MCF 10A (cell line): ENCODE results near the gene NUBP2. TPM values are rescaled to one million over a fixed set of nuclear protein-coding genes. Genes with fewer than 3 reads are reported as not detected.

Experiments
- BruUV-seq: library from RNA; stranded (reverse); fragments of 400-500 nt; replicated peaks from 2 replicates; lab custom pipeline; 2021; lab: Mats Ljungman, UMichigan
- CTCF ChIA-PET: fragments of 300-600 bp; sonication (Branson Sonifier 250); formaldehyde crosslinking; extraction: SDS; loops from one replicate; lab custom pipeline; 2021; ENCODE audit warnings: antibody characterized with exemption, inconsistent platforms; lab: Yijun Ruan, JAX
- POLR2A ChIA-PET: fragments of 300-600, 350-650 bp; sonication (Branson Sonifier 250); formaldehyde crosslinking; extraction: SDS; loops from one replicate; lab custom pipeline; 2020; ENCODE audit warnings: antibody characterized with exemption, inconsistent platforms; lab: Yijun Ruan, JAX
- DNase-seq: peaks from one replicate; pipeline ENCODE4 v3.0.0-alpha.2; 2018; ENCODE audit not compliant: unreplicated experiment
- H3K27ac Mint-ChIP-seq: one replicate; pipeline ENCODE4 v1.8.0; 2022; ENCODE audit warnings: mild to moderate bottlenecking, low read depth, mixed read lengths; ENCODE audit not compliant: unreplicated experiment
- H3K27me3 Mint-ChIP-seq: one replicate; pipeline ENCODE4 v1.8.0; 2022; ENCODE audit warnings: mixed read lengths; ENCODE audit not compliant: insufficient read depth, unreplicated experiment
- H3K36me3 Mint-ChIP-seq: one replicate; pipeline ENCODE4 v1.8.0; 2022; ENCODE audit warnings: mild to moderate bottlenecking, moderate library complexity, mixed read lengths; ENCODE audit not compliant: insufficient read depth, unreplicated experiment
- H3K4me1 Mint-ChIP-seq: one replicate; pipeline ENCODE4 v1.8.0; 2022; ENCODE audit warnings: mixed read lengths; ENCODE audit not compliant: insufficient read depth, unreplicated experiment
- H3K4me3 Mint-ChIP-seq: one replicate; pipeline ENCODE4 v1.8.0; 2022; ENCODE audit warnings: mild to moderate bottlenecking, moderate library complexity, mixed read lengths; ENCODE audit not compliant: unreplicated experiment
- H3K9me3 Mint-ChIP-seq: one replicate; pipeline ENCODE4 v1.8.0; 2022; ENCODE audit warnings: mixed read lengths; ENCODE audit not compliant: unreplicated experiment
- intact Hi-C: fragments of 100-400 bp; cut with micrococcal nuclease; formaldehyde crosslinking; loops from 2 replicates; pipeline ENCODE4 v1.14.1; 2022
- total RNA-seq: library from RNA; stranded (reverse); gene quantifications from 2 replicates; pipeline ENCODE4 v1.2.3, GENCODE V29; 2022
- TF ChIP-seq, protein P1 (sequence below): fragments of 200-600 bp; IDR thresholded peaks from one replicate; pipeline ENCODE4 v1.8.0; 2022; ENCODE audit warnings: antibody characterized with exemption, mild to moderate bottlenecking; ENCODE audit not compliant: unreplicated experiment

Gene NUBP2
- total RNA-seq, 1 experiment from 2014 or later, result 71.3 TPM

DNA sequence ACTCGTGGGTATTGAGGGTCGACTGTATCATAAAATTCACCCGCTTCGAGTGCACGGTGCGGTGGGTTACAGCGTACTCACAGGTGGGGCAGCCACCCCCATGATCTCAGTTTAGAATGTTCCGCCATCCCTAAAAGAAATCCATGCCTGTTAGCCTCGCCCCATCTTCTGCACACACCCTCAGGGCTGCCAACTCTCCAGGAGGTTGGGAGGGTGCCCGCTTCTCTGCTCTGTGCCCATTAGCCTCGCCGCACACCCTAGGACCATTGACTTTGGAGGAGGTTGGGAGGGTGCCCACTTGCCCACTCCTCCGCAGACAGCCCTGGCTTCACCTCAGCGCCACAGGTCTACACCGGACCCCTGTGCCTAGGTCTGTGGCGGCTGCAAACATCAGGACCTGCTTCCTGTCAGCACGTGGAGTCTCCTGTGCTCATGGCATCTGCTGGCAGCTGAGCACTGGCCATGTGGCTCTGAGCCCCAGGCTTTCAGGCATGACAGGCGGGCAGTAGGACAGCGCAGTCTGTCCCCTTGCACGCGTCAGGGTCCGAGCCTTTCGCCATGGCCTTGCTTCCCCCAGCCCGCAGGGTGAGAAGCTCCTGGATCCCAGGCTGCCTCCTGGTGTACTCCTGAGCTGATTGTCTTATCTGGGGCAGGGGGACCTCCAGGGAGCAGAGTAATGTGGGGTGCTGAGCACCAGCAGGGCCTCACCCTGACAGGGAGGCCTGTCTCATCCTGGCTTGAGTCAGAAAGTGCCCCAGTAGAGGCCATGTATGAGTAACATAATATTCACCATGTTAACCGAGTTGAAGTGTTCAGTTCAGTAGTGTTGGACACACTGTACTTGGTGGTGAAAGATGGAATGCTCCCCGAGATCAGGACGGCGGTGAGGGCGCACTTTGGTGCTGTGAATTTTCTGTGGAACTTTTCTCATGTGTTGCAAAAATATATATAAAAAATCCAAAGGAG, 33.3 kb upstream of the NUBP2 start:
- no peaks in the 10 kb centered on the region for H3K9me3 Mint-ChIP-seq
- BruUV-seq, result no TSS peak
- peaks cover 29% of the 10 kb centered on the region for H3K4me1 Mint-ChIP-seq
- no peaks in the 10 kb centered on the region for H3K27me3 Mint-ChIP-seq
- H3K27ac Mint-ChIP-seq, result no peak overlapping the region
- H3K4me3 Mint-ChIP-seq, result no peak overlapping the region
- ChIA-PET POLR2A (interaction anchor here (0.6 to 2.0 kb wide), 4 partner anchors 20 to 43 kb away, joined by 4 to 5 read pairs (median 5); partner anchors contain the start of genes EME2, MAPK8IP3, MRPS34 and NME3), CTCF (interaction anchor here (0.5 to 0.6 kb wide), 3 partner anchors 16 to 965 kb away, joined by 3 to 4 read pairs (median 3); no protein-coding TSS in a partner anchor)
- no peak for DNase-seq
- intact Hi-C loops, result no loop called here
- peaks cover 55% of the 10 kb centered on the region for H3K36me3 Mint-ChIP-seq
- TF ChIP-seq, protein P1, sequence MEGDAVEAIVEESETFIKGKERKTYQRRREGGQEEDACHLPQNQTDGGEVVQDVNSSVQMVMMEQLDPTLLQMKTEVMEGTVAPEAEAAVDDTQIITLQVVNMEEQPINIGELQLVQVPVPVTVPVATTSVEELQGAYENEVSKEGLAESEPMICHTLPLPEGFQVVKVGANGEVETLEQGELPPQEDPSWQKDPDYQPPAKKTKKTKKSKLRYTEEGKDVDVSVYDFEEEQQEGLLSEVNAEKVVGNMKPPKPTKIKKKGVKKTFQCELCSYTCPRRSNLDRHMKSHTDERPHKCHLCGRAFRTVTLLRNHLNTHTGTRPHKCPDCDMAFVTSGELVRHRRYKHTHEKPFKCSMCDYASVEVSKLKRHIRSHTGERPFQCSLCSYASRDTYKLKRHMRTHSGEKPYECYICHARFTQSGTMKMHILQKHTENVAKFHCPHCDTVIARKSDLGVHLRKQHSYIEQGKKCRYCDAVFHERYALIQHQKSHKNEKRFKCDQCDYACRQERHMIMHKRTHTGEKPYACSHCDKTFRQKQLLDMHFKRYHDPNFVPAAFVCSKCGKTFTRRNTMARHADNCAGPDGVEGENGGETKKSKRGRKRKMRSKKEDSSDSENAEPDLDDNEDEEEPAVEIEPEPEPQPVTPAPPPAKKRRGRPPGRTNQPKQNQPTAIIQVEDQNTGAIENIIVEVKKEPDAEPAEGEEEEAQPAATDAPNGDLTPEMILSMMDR, result no peak

DNA sequence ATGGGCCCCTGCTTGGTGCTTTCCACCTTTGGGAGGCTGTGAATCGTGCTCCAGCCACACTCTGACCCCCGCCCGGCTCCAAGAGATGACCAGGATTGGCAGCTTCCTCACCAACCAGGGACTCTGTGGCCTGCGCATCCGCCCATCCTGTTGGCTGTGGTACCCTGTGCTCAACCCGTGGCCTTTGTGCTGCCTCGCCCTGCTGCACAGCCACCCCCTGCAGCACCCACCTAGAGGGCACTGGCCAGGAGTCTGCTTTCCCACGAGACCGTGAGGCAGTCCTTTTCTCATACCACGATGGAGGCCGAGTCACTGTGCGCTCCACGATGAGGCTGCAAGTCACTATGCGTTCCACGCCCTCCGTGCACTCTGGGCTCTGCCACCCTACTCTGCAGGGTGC, 30.8 kb upstream of the NUBP2 start:
- H3K4me3 Mint-ChIP-seq, result no peak overlapping the region
- no peak for DNase-seq
- H3K4me1 Mint-ChIP-seq, result peaks cover 19% of the 10 kb centered on the region
- peaks cover 57% of the 10 kb centered on the region for H3K36me3 Mint-ChIP-seq
- CTCF ChIA-PET, result no interaction called here
- H3K9me3 Mint-ChIP-seq, result no peaks in the 10 kb centered on the region
- TF ChIP-seq, protein P1, result no peak
- H3K27me3 Mint-ChIP-seq, result no peaks in the 10 kb centered on the region
- H3K27ac Mint-ChIP-seq, result no peak overlapping the region
- BruUV-seq, result no TSS peak
- POLR2A ChIA-PET, result interaction anchor here (1.0 to 1.1 kb wide), 2 partner anchors 48 to 61 kb away, joined by 3 read pairs; no protein-coding TSS in a partner anchor
- intact Hi-C loops, result no loop called here

DNA sequence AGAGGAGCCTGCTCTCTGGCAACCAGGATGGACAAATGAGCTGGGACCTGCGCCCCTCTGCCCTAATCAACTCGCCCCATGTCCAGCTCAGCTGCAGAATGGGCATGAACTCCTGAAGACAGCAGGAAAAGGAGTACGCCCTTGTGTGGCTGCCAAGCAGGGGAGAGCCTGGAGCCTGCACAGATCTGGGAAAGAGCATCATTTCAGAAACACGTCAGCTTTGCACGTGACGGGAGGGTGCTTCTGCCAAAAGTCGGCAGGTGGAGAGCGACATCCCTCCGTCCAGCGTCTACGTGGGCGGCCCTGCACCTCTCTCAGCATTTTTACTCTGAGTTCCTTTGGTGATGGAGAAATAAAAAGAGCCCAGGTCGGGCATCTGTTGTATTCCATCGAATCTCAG, 29.9 kb upstream of the NUBP2 start:
- intact Hi-C loops, result no loop called here
- H3K4me3 Mint-ChIP-seq, result no peak overlapping the region
- H3K36me3 Mint-ChIP-seq, result peaks cover 51% of the 10 kb centered on the region
- H3K9me3 Mint-ChIP-seq, result no peaks in the 10 kb centered on the region
- no peaks in the 10 kb centered on the region for H3K27me3 Mint-ChIP-seq
- no peak for DNase-seq
- POLR2A ChIA-PET, result interaction anchor here (0.7 to 1.0 kb wide), 2 partner anchors 49 to 58 kb away, joined by 3 to 4 read pairs; no protein-coding TSS in a partner anchor
- H3K27ac Mint-ChIP-seq, result no peak overlapping the region
- CTCF ChIA-PET, result interaction anchor here (0.9 to 1.1 kb wide), 2 partner anchors 21 to 47 kb away, joined by 3 read pairs; partner anchors contain the start of gene MAPK8IP3
- no TSS peak for BruUV-seq
- TF ChIP-seq, protein P1, result no peak
- peaks cover 12% of the 10 kb centered on the region for H3K4me1 Mint-ChIP-seq

DNA sequence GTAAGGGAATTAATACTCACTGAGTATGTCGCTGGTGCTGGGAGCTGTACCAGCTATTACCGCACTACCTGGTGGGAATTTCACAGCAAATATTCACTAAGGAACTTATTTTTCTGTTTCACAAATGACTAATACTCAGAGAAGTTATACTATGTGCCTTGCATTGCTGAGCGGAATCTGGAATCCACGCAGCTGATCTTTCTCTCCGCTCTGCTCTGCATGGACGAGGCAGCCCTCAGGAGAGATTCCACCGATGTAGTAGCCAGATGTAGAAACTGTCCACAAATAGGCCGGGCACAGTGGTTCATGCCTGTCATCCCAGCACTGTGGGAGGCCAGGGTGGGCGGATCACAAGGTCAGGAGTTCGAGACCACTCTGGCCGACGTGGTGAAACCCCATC, 28.6 kb upstream of the NUBP2 start:
- TF ChIP-seq, protein P1, result no peak
- BruUV-seq, result no TSS peak
- Mint-ChIP-seq H3K4me3 (no peak overlapping the region), H3K4me1 (peaks cover 12% of the 10 kb centered on the region), H3K27me3 (no peaks in the 10 kb centered on the region), H3K36me3 (peaks cover 45% of the 10 kb centered on the region), H3K9me3 (no peaks in the 10 kb centered on the region), H3K27ac (peak overlapping the region; percentile 64)
- ChIA-PET POLR2A (interaction anchor here (0.6 to 3.8 kb wide), 7 partner anchors 8 to 1158 kb away, joined by 4 to 30 read pairs (median 20); partner anchors contain the start of genes EME2, FLYWCH1, MAPK8IP3 and MRPS34), CTCF (interaction anchor here (0.6 to 1.6 kb wide), 4 partner anchors 31 to 340 kb away, joined by 3 to 6 read pairs (median 5); no protein-coding TSS in a partner anchor)
- intact Hi-C loops, result loop anchor here (1.0 kb wide), 1 partner anchor 8 kb away; no protein-coding TSS in a partner anchor
- no peak for DNase-seq
